ENCODE results near the gene TMPRSS12. TPM values are rescaled to one million over a fixed set of nuclear protein-coding genes. Genes with fewer than 3 reads are reported as not detected.

Gene TMPRSS12
- total RNA-seq, 1 experiment from 2014 or later: not detected

DNA sequence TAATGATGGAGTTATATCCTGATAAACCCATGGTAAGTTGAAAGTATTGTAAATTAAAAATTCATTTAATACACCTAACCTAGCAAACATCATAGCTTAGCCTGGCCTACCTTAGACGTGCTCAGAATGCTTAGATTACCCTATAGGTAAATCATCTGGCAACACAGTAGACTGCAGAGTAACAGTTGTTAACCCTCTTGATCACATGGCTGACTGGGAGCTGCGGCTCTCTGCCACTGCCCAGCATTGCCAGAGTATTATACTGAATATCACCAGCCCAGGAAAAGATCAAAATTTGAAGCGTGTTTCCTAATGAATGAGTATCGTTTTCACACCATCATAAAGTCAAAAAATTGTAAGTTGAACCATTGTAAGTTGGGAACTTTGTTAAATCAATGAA, 17.8 kb upstream of the TMPRSS12 start:
- Histone ChIP-seq H3K4me1 (ENCODE audit: control insufficient read depth, insufficient read depth, low read length) (no peaks in the 10 kb centered on the region; the same call in 1 of the 2 replicates), H3K4me3 (ENCODE audit: low read depth in 2 of 2, low read length in 2 of 2) (no peak overlapping the region), H3K27me3 (ENCODE audit: control insufficient read depth, insufficient read depth, low read length) (no peaks in the 10 kb centered on the region), H3K36me3 (ENCODE audit: control insufficient read depth, insufficient read depth, low read length) (no peaks in the 10 kb centered on the region; the same call in 1 of the 2 replicates), H3K9me3 (ENCODE audit: control insufficient read depth, insufficient read depth, low read depth, low read length) (no peaks in the 10 kb centered on the region), H3K27ac (ENCODE audit: low read length) (peak overlapping the region; percentile 63; the same call in 1 of the 2 replicates)
- in situ Hi-C loops (cut with HindIII; ENCODE audit: low pct_unique_long_range_greater_than_20kb, low sequenced_read_pairs): no loop called here
- ChIA-PET CTCF (interaction anchor here (0.6 to 2.2 kb wide), 6 partner anchors 26 to 516 kb away, joined by 3 to 11 read pairs (median 6); partner anchors contain the start of gene SLC11A2), POLR2A (no interaction called here)
- ATAC-seq (peak; percentile 60; the same call in 1 of the 2 replicates), DNase-seq (ENCODE audit: low read depth, low spot score) (no peak)
- intact Hi-C loops (cut with micrococcal nuclease; ENCODE audit: unreplicated experiment): loop anchor here (2.0 to 5.0 kb wide), 2 partner anchors 162 to 202 kb away; partner anchors contain the start of gene SLC11A2
- no TSS peak for BruUV-seq (replicated peaks)
- TF ChIP-seq TCF7L2 (IDR thresholded peaks at IDR 0.05; ENCODE audit: low read depth, low read length): no peak
- TF ChIP-seq CTCF (IDR thresholded peaks at IDR 0.05): no peak
- TF ChIP-seq, protein P1, sequence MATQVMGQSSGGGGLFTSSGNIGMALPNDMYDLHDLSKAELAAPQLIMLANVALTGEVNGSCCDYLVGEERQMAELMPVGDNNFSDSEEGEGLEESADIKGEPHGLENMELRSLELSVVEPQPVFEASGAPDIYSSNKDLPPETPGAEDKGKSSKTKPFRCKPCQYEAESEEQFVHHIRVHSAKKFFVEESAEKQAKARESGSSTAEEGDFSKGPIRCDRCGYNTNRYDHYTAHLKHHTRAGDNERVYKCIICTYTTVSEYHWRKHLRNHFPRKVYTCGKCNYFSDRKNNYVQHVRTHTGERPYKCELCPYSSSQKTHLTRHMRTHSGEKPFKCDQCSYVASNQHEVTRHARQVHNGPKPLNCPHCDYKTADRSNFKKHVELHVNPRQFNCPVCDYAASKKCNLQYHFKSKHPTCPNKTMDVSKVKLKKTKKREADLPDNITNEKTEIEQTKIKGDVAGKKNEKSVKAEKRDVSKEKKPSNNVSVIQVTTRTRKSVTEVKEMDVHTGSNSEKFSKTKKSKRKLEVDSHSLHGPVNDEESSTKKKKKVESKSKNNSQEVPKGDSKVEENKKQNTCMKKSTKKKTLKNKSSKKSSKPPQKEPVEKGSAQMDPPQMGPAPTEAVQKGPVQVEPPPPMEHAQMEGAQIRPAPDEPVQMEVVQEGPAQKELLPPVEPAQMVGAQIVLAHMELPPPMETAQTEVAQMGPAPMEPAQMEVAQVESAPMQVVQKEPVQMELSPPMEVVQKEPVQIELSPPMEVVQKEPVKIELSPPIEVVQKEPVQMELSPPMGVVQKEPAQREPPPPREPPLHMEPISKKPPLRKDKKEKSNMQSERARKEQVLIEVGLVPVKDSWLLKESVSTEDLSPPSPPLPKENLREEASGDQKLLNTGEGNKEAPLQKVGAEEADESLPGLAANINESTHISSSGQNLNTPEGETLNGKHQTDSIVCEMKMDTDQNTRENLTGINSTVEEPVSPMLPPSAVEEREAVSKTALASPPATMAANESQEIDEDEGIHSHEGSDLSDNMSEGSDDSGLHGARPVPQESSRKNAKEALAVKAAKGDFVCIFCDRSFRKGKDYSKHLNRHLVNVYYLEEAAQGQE (IDR thresholded peaks at IDR 0.05; ENCODE audit: insufficient read depth in 1 of 2, low read depth in 2 of 2, low read length in 1 of 2): no peak
- TF ChIP-seq POLR2AphosphoS5 (IDR thresholded peaks at IDR 0.05; ENCODE audit: low read depth, low read length): no peak
- no peak for TF ChIP-seq SIN3A (IDR thresholded peaks at IDR 0.05; ENCODE audit: borderline replicate concordance, insufficient read depth, low read depth, low read length)

GRCh38 chr12:50825372-50825838, 17.3 kb upstream of the TMPRSS12 start:
- TF ChIP-seq CTCF (IDR thresholded peaks at IDR 0.05): peak; percentile 69
- TF ChIP-seq, protein P1 (IDR thresholded peaks at IDR 0.05; ENCODE audit: insufficient read depth in 1 of 2, low read depth in 2 of 2, low read length in 1 of 2): no peak
- no peaks in the 10 kb centered on the region for H3K9me3 ChIP-seq (ENCODE audit: control insufficient read depth, insufficient read depth, low read depth, low read length)
- H3K27me3 ChIP-seq (ENCODE audit: control insufficient read depth, insufficient read depth, low read length): no peaks in the 10 kb centered on the region
- in situ Hi-C loops (cut with HindIII; ENCODE audit: low pct_unique_long_range_greater_than_20kb, low sequenced_read_pairs) (no loop called here), intact Hi-C loops (cut with micrococcal nuclease; ENCODE audit: unreplicated experiment) (loop anchor here (2.0 to 5.0 kb wide), 2 partner anchors 161 to 202 kb away; partner anchors contain the start of gene SLC11A2)
- ChIA-PET POLR2A (no interaction called here), CTCF (interaction anchor here (0.6 to 2.2 kb wide), 6 partner anchors 26 to 516 kb away, joined by 3 to 11 read pairs (median 6); partner anchors contain the start of gene SLC11A2)
- no TSS peak for BruUV-seq (replicated peaks)
- no peak overlapping the region for H3K4me3 ChIP-seq (ENCODE audit: low read depth in 2 of 2, low read length in 2 of 2)
- H3K4me1 ChIP-seq (ENCODE audit: control insufficient read depth, insufficient read depth, low read length): no peaks in the 10 kb centered on the region; the same call in 1 of the 2 replicates
- peak; percentile 41 for DNase-seq (ENCODE audit: low read depth, low spot score)
- peak overlapping the region; percentile 63; the same call in 1 of the 2 replicates for H3K27ac ChIP-seq (ENCODE audit: low read length)
- peak; percentile 78 for ATAC-seq
- no peaks in the 10 kb centered on the region; the same call in 1 of the 2 replicates for H3K36me3 ChIP-seq (ENCODE audit: control insufficient read depth, insufficient read depth, low read length)
